Measurements from ENCODE around the gene GABRA5.

GABRA5 gene

GRCh38 chr15:26901041-26901440 lies 34.2 kb downstream of the GABRA5 start:
- in situ Hi-C loops (cut with HindIII; ENCODE audit: low pct_ligation_motif_present, low sequenced_read_pairs): no loop called here
- Histone ChIP-seq H3K4me3 (ENCODE audit: low read depth, low read length) (no peak overlapping the region), H3K27ac (no peak overlapping the region), H3K27me3 (replicated peaks) (no peaks in the 10 kb centered on the region), H3K36me3 (replicated peaks) (no peaks in the 10 kb centered on the region)
- TF ChIP-seq CTCF (IDR thresholded peaks at IDR 0.05; ENCODE audit: low read depth, low read length, missing control alignments): no peak
- no peak for DNase-seq

- in situ Hi-C loops (cut with HindIII; ENCODE audit: low pct_ligation_motif_present, low sequenced_read_pairs): no loop called here
- Histone ChIP-seq H3K36me3 (replicated peaks) (no peaks in the 10 kb centered on the region), H3K4me3 (ENCODE audit: low read depth, low read length) (no peak overlapping the region), H3K27ac (no peak overlapping the region), H3K27me3 (replicated peaks) (no peaks in the 10 kb centered on the region)
- no peak for TF ChIP-seq CTCF (IDR thresholded peaks at IDR 0.05; ENCODE audit: low read depth, low read length, missing control alignments)
- DNase-seq: no peak
These were observed 43.9 kb downstream of the GABRA5 start for GRCh38 chr15:26910715-26911114.

GRCh38 chr15:26921433-26921832 lies 54.6 kb downstream of the GABRA5 start:
- Histone ChIP-seq H3K27me3 (replicated peaks) (no peaks in the 10 kb centered on the region), H3K27ac (no peak overlapping the region), H3K4me3 (ENCODE audit: low read depth, low read length) (no peak overlapping the region), H3K36me3 (replicated peaks) (no peaks in the 10 kb centered on the region)
- no peak for TF ChIP-seq CTCF (IDR thresholded peaks at IDR 0.05; ENCODE audit: low read depth, low read length, missing control alignments)
- DNase-seq: no peak
- in situ Hi-C loops (cut with HindIII; ENCODE audit: low pct_ligation_motif_present, low sequenced_read_pairs): no loop called here

GRCh38 chr15:26926081-26926480 lies 59.2 kb downstream of the GABRA5 start:
- no peaks in the 10 kb centered on the region for H3K27me3 ChIP-seq (replicated peaks)
- no peak overlapping the region for H3K4me3 ChIP-seq (ENCODE audit: low read depth, low read length)
- no peaks in the 10 kb centered on the region for H3K36me3 ChIP-seq (replicated peaks)
- H3K27ac ChIP-seq: no peak overlapping the region
- no peak for TF ChIP-seq CTCF (IDR thresholded peaks at IDR 0.05; ENCODE audit: low read depth, low read length, missing control alignments)
- in situ Hi-C loops (cut with HindIII; ENCODE audit: low pct_ligation_motif_present, low sequenced_read_pairs): loop anchor here (25.0 kb wide), 1 partner anchor 111 kb away; no protein-coding TSS in a partner anchor
- DNase-seq: no peak

GRCh38 chr15:26928051-26928450 lies 61.2 kb downstream of the GABRA5 start:
- H3K27me3 ChIP-seq (replicated peaks): no peaks in the 10 kb centered on the region
- H3K4me3 ChIP-seq (ENCODE audit: low read depth, low read length): no peak overlapping the region
- in situ Hi-C loops (cut with HindIII; ENCODE audit: low pct_ligation_motif_present, low sequenced_read_pairs): loop anchor here (25.0 kb wide), 1 partner anchor 109 kb away; no protein-coding TSS in a partner anchor
- H3K36me3 ChIP-seq (replicated peaks): no peaks in the 10 kb centered on the region
- no peak for DNase-seq
- TF ChIP-seq CTCF (IDR thresholded peaks at IDR 0.05; ENCODE audit: low read depth, low read length, missing control alignments): no peak
- no peak overlapping the region for H3K27ac ChIP-seq

- DNase-seq: no peak
- H3K27ac ChIP-seq: no peak overlapping the region
- H3K36me3 ChIP-seq (replicated peaks): no peaks in the 10 kb centered on the region
- TF ChIP-seq CTCF (IDR thresholded peaks at IDR 0.05; ENCODE audit: low read depth, low read length, missing control alignments): no peak
- in situ Hi-C loops (cut with HindIII; ENCODE audit: low pct_ligation_motif_present, low sequenced_read_pairs): loop anchor here (25.0 kb wide), 1 partner anchor 108 kb away; no protein-coding TSS in a partner anchor
- no peak overlapping the region for H3K4me3 ChIP-seq (ENCODE audit: low read depth, low read length)
- H3K27me3 ChIP-seq (replicated peaks): no peaks in the 10 kb centered on the region
These were observed 62.7 kb downstream of the GABRA5 start for GRCh38 chr15:26929588-26929987.

Data from brain microvascular endothelial cell (primary cell).